ENCODE data around the gene WIPF2.

The WIPF2 gene, protein sequence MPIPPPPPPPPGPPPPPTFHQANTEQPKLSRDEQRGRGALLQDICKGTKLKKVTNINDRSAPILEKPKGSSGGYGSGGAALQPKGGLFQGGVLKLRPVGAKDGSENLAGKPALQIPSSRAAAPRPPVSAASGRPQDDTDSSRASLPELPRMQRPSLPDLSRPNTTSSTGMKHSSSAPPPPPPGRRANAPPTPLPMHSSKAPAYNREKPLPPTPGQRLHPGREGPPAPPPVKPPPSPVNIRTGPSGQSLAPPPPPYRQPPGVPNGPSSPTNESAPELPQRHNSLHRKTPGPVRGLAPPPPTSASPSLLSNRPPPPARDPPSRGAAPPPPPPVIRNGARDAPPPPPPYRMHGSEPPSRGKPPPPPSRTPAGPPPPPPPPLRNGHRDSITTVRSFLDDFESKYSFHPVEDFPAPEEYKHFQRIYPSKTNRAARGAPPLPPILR

DNA sequence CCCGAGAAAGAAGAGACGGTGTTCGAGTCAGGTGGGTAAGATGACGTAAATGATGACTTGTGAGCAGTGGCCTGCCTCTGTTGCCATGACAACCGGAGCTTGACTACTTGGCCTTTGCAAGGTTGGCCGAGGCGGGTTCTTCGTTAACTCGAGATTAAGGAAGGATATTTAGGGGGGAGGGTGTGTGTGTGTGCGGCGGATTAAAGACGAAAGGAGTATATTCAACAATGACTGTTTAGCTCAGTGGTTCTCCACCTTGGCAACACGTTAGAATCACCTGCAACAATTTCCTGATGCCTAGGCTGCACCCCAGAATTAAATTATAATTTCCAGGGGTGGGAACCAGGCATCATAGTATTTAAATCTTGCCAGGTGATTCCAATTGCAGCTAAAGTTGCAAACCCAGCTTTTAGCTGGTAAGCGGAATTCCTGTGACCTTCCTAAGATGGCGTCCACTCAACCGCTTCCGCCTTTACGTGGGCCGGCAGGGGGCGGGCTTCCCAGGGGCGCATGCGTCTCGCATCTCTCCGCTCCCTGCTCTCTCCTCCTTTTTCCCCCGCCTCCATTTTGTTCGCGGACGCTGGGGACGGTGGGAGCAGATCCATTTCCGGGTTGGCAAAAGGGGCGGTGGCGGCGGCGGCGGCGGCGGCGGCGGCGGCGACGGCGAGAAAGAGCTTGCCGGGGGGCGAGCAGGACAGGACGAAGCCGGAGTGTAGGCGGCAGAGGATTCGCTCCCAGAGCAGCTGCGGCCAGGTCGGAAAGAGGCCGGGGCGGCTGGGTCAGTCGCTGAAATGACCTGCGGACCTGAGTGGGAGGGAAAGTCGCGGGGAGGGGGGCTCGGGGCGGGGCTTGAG is at the start of gene WIPF2:
Gene WIPF2 (plus strand): TSS at position 565 of the 854 bp plus-strand sequence. CDS start 37,156 bp downstream, outside the sequence.
- DNase-seq (ENCODE audit: low spot score) = peak; percentile 100

DNA sequence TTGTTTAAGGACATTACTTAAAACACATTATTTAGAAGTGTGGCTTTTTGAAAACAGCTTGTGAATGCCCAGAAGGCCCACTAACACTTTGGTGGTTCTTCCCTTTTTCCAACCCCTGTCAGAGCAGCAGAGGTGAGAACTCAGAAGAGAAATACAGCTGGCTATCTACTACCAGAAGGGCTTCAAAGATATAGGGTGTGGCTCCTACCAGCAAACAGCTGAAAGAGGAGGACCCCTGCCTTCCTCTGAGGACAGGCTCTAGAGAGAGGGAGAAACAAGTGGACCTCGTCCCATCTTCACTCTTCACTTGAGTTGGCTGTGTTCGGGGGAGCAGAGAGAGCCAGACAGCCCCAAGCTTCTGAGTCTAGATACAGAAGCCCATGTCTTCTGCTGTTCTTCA is 48.8 kb upstream of the WIPF2 start:
- DNase-seq (ENCODE audit: low spot score) = no peak

DNA sequence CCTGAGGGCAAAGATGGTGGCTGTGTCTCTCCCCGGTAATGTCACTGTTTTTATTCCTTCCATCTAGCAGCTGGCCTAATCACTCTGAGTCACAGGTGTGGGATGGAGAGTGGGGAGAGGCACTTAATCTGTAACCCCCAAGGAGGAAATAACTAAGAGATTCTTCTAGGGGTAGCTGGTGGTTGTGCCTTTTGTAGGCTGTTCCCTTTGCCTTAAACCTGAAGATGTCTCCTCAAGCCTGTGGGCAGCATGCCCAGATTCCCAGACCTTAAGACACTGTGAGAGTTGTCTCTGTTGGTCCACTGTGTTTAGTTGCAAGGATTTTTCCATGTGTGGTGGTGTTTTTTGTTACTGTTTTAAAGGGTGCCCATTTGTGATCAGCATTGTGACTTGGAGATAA is 47.4 kb upstream of the WIPF2 start:
- no peak for DNase-seq (ENCODE audit: low spot score)

DNA sequence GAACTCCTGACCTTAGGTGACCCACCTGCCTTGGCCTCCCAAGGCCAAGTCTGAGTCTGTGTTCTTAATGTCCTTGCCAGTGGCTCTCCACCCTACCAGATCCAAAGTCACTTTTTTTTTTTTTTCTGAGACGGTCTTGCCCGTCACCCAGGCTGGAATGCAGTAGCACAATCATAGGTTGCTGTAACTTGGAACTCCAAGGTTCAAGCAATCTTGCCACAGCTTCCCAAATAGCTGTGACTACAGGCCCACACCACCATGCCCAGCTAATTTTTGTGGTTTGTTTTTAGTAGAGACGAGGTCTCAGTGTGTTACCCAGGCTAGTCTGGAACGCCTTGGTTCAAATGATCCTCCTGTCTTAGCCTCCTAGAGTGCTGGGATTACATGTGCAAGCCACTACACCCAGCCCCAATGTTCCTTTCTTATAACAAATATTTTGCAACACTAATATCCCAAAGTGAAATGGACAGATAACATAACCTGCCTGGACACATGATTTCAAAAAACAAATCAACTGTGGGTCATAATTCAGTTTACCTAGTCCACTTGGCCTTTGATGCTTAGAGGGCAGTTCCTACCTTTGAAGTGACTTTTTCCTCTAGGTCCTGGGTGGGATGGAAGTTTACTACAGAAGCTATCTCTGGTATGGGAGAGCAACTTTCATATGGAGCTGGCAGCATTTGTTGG is 45.9 kb upstream of the WIPF2 start:
- DNase-seq (ENCODE audit: low spot score) = no peak

DNA sequence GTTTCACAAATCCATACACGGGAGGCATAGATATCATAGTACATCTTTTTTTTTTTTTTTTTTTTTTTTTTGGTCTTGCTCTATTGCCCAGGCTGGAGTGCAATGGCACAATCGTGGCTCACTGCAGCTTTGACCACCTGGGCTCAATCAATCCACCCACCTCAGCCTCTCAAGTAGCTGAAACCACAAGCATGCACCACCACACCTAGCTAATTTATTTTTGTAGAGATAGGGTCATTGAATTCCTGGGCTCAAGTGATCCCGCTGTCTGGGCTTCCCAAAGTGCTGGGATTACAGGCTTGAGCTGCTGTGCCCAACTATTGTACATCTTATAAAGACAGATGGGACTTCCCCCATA is 45.3 kb upstream of the WIPF2 start:
- no peak for DNase-seq (ENCODE audit: low spot score)

DNA sequence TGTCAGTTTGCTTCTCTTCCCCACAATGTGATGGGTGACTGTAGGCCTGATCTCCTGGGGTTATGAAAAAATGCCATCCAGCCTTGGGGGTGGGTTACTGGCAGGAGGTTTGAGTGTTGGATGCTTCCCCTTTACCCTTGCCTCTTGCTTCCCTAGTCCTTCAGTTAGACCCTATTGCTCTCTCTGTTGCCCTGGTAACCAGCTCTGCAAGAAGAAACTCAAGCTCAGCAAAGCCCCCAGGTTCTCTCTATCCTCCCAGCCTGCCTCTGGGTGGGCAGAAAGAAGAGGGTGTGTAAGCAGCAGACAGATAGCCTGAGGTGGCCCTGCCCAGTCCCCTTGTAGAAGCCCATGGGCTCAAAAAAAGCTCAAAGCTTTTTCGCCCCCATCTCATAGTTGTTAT is 44.6 kb upstream of the WIPF2 start:
- no peak for DNase-seq (ENCODE audit: low spot score)

DNA sequence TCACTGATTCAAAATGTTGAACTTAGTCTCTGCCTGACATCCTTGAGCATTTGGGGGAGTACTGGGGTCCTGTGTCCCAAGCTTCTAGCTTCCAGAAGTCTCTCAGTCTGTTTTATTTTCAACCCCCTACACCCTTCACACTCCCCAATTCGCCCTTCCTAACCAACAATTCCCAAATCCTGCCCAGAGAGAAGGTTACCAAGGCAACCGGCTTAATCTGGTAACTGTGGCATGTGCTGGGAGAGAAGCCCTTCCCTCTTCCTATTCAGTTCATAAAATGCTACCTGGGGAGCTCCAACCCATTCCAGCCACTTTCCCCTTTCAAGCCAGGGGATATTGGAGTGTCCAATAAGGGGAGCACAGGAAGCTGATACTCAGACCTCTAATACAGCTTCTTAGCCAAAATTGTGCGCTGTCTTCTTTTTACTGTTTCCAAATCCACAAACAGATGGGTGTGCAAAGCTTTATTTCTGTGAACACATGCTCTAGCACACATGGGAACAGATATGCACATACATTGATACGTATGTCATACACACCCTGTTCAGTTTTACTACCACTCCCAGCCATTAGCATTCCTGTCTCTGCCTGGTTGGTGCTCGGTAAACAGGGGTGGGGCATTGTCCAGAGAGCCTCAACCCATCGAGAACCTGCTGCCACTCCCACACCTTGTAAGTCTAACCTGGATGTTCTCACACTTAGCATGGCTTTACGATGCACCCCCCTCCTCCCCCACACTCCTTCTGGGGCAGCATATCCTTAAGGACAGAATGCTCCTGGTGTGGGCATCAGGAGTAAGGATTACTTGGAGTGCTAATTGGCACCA is 43.0 kb upstream of the WIPF2 start:
- no peak for DNase-seq (ENCODE audit: low spot score)

DNA sequence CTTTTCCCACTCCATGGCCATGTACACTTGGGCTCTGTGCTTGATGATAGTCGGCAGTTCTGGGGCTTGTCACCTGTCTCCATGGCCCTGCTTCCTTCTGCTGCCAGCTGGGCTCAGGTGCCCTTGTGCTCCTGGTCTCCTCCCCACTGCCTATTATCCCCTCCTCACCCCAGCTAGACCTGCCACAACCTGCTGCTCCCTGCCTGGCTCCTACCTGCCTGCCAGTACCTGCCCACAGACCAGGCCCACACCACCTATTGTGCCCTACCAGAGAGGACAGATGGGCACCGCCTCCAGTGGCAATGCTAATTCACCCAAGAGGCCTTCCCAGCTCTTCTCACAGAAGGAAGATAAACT is 42.4 kb upstream of the WIPF2 start:
- DNase-seq (ENCODE audit: low spot score) = no peak

DNA sequence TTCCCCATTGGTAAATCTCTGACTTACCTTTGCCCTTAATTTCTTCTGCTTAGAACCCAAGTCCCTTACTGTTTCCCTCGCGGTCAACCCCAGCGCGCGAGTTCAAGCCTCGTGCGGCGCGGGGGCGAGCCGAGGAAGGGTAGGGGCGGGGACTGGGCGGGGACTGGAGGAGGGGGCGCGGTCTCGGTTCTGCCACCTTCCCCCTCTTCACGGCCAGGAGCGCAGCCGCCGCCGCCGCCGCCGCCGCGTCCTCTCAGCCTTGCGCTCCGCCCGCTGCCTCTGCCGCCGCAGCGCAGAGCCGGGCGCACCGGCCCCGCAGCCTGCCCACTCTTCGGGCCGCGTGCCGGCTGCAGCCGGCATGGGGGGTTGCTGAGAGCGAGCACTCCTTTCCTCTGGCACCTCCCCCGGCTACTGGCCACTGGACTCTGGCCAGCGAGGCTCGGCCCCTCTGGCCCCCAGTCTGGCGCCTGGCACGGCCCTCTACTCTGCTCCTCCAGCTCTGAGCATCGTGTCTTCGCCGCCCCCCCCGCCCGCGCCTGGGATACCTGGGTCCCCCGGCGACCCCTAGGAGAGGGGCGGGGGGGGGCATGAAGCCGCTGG is 41.7 kb upstream of the WIPF2 start, which contains the start of gene RAPGEFL1:
Gene RAPGEFL1 (plus strand): TSS at position 196 of the 600 bp plus-strand sequence. CDS start 392 bp downstream, at position 588.
- DNase-seq (ENCODE audit: low spot score) = peak; percentile 93

DNA sequence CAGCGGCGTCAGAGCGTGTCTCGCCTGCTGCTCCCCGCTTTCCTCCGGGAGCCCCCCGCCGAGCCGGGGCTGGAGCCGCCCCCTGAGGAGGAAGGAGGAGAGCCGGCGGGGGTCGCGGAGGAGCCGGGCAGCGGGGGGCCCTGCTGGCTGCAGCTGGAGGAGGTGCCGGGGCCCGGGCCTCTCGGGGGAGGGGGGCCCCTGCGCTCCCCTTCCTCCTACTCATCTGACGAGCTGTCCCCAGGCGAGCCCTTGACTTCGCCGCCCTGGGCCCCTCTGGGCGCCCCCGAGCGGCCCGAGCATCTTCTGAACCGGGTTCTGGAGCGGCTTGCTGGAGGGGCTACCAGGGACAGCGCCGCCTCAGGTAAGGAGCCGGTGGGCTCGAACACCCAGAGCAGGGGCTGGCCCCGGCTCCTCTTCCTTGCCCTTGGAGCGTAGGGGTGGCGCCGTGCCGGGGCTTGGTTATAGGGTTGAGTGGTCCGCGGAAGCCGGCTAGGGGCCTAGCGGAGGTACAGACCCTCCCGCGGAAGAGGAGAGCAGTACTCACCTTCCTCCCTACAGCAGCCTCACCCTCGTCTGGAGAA is 41.0 kb upstream of the WIPF2 start:
- peak; percentile 72 for DNase-seq (ENCODE audit: low spot score)

DNA sequence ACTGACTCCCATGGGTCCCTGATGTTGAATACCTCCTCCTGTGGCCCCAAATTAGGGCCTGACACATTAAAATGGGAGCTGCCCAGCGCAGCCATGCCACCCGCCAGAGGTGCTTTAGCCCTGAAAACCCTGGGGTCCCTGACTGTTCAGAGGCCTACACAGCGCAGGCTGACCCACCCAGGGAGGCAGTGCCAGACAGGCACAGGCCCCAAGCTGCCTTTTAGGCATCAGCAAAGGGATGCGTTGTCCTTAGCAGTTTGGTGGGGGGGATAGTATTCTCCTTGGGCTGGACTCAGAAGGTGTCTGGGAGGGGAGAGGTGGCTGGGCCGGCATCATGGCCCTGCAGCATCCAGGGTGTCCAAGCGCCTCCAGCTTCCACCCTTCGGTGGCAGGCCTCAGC is 40.4 kb upstream of the WIPF2 start:
- no peak for DNase-seq (ENCODE audit: low spot score)

DNA sequence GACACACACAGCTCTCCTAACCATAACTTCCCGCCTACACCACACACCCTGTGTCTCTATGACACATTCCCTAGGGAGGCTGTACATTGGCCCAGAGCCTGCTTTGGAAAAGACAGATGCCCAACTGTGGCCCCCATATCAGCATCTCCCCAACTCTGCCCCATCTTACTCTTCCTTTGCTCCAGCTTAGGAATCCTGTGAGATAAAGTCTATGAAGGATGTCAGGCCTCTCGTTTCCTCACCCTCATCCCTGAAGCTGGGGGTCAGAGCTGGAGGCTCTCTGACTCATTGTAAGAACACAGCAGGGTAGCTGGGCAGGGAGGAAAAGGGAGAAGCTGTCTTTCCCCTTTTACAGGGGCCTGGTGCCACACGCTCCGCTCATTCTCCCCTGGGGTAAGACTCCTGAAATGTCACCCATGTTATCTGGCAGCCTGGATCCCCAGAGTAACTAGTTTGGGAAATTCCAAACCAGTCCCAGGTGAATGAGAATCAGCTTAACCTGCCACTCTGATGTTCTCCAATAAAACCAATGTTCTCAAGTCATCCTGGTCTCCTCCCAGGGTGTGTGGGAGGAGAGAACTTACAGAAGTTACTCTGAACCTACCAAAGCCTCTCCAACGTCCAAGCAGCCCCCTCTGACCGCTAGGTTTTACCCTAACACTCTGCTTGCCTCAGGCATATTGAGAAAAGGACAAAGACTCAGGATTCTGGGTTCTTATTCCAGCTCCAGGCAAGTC is 39.0 kb upstream of the WIPF2 start:
- no peak for DNase-seq (ENCODE audit: low spot score)

DNA sequence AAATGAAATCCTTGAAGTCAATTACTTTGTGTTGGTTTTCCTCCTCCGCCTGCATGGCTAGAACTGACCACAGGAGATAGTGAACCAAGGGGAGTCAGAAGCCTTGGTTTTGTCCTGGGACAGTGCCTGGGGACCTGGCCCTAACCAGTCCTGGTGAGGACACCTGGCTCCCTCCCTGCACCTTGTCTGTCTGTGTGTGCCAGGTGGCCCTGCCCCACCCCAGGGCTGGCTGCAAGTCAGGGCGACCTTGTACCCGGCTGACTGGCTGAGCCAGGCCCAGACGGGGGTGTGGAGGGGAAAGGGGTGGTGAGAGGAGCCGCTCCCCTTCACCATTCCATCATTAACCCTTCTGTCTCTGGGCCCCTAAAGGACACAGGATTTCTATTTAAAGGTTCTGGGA is 38.4 kb upstream of the WIPF2 start:
- DNase-seq (ENCODE audit: low spot score) = no peak

DNA sequence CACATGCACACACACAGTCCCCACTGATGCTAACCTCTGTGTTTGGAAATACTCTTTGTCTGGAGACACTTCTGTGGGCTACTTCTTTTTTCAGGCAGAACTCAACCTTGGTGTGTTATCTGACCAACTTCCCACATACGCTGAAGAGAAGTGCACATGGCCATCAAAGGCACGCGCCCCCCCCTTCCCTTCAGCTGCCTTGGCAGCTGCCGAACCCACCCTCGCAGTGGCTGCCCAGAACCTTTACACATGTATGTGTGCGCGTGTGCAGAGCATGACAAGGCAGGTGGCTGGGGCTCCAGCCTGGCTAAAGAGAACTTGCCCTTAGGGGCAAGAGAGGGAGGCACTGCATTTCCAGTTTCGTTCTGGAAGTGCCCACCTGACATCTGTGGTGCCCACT is 37.9 kb upstream of the WIPF2 start:
- no peak for DNase-seq (ENCODE audit: low spot score)

DNA sequence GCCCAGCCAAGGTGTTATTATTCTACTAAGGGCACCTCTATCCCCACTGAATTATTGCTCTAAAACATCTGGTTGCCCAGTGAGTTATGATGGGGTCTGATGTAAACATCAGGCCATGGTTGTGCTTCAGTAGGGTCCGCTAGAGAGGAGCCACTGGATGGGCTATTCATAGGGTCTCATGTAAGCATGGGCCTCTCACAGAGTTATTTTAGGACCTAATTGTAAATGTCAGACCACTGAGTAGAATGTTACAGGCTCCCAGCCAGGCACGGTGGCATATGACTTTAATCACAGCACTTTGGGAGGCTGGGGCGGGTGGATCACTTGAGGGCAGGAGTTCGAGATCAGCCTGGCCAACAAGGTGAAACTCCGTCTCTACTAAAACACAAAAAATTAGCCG is 36.5 kb upstream of the WIPF2 start:
- no peak for DNase-seq (ENCODE audit: low spot score)

DNA sequence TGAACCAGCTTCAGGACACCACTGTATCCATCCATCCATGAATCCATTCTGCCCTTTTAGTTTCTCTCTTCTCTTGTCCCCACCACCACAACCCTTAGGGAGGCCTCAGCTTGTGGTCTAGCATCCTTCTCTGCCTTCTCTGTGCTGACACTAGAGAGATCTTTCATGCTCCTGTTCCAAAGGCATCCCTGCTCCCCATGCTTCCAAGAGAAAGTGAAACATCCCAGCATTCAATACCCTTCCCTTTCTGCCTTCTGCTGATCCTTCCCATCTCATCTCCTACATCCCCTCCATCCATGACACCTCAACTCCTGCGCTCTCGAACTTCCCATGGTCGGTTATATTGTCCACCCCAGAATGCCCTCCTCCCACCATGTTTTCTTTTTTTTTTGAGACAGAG is 31.9 kb upstream of the WIPF2 start:
- no peak for DNase-seq (ENCODE audit: low spot score)

DNA sequence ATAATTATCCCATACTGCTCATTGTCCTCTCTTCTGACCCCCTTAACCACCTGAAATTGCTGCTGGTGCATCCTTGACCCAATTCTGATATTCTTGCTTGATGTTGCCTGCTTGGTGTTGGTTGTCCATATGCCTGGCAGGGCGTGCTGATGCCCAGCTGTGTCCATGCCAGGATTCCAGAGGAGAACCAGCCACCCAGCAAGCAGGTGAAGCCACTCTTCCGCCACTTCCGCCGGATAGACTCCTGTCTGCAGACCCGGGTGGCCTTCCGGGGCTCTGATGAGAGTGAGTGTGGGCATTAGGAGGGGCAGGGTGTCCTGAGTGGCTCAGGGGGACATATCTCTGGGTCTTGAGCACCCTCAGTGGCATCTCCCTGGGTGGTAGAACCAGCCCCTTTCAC is 30.4 kb upstream of the WIPF2 start:
- DNase-seq (ENCODE audit: low spot score) = no peak

DNA sequence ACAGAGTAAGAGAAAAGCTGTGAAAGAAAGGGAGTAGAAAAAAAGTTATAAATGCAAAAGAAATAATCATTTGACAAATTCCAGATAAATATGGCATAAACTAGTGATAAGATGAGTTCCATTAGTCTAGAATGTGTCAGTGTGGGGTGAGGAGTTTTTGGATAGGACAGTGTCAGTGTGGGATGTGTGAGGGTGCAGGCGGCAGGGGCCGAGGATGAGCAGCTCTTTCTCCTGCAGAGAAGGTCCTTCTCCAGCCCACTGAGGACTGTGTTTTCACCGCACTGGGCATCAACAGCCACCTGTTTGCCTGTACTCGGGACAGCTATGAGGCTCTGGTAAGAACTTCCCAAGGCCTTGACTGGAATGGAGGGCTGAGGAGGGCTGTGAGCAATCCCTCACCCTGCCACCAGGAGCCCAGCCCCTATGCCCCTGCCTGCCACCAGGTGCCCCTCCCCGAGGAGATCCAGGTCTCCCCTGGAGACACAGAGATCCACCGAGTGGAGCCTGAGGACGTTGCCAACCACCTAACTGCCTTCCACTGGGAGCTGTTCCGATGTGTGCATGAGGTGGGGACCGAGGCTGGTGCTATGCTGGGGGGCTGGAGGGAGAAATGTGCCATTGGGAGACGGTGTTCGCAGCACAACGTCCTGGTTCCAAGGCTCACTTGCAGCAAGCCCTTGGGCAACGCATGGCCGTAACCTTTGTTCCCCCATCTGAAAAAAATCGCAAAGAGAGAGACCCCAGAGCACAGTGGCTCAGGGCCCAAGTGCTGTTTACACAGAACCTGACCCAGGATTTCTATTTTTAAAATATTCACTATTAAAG is 28.7 kb upstream of the WIPF2 start:
- DNase-seq (ENCODE audit: low spot score) = peak; percentile 78
